Stomach (tissue), 4 donors: ENCODE measurements around the gene OSTM1.

Experiments used
- POLR2AphosphoS5 ChIP-seq, 3 donors: sonication (generic); formaldehyde crosslinking; IDR thresholded peaks; one replicate each; pipeline ENCODE4 v1.6.1; 2016; ENCODE audit warnings: antibody characterized with exemption in 3 of 3
- TF ChIP-seq, protein P1 (sequence below), 7 experiments: fragments of 450-650 bp in 4 of 7; fragments of 200-600 bp in 3 of 7; sonication (generic) in 3 of 7; IDR thresholded peaks; one replicate each; pipeline ENCODE4 v1.5.1; 2016 to 2019; ENCODE audit warnings: antibody characterized with exemption in 7 of 7, control low read depth in 2 of 7, mild to moderate bottlenecking in 1 of 7

GRCh38 chr6:108117427-108118358 is 43.2 kb upstream of the OSTM1 start:
- TF ChIP-seq, protein P1, sequence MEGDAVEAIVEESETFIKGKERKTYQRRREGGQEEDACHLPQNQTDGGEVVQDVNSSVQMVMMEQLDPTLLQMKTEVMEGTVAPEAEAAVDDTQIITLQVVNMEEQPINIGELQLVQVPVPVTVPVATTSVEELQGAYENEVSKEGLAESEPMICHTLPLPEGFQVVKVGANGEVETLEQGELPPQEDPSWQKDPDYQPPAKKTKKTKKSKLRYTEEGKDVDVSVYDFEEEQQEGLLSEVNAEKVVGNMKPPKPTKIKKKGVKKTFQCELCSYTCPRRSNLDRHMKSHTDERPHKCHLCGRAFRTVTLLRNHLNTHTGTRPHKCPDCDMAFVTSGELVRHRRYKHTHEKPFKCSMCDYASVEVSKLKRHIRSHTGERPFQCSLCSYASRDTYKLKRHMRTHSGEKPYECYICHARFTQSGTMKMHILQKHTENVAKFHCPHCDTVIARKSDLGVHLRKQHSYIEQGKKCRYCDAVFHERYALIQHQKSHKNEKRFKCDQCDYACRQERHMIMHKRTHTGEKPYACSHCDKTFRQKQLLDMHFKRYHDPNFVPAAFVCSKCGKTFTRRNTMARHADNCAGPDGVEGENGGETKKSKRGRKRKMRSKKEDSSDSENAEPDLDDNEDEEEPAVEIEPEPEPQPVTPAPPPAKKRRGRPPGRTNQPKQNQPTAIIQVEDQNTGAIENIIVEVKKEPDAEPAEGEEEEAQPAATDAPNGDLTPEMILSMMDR (IDR thresholded peaks at IDR 0.05), result no peak
- no peak for TF ChIP-seq POLR2AphosphoS5 (IDR thresholded peaks at IDR 0.05)
